Mesenchymal stem cell (in vitro differentiated cells and primary cell): Measurements from ENCODE around the gene NDST1.

Source experiments
- DNase-seq: peaks from one replicate; pipeline ENCODE4 v3.0.0-alpha.2; 2013
- H2AFZ ChIP-seq: one replicate; pipeline ENCODE4 v1.6.1; 2013; ENCODE audit warnings: low read depth, mild to moderate bottlenecking, control low read depth, inconsistent platforms, low read length, moderate library complexity
- H2AK5ac ChIP-seq: 2 replicates; pipeline ENCODE4 v1.6.1; 2013; ENCODE audit warnings: low read length, moderate library complexity, mild to moderate bottlenecking, inconsistent platforms; ENCODE audit not compliant: severe bottlenecking
- H2BK120ac ChIP-seq: one replicate; pipeline ENCODE4 v1.6.1; 2013; ENCODE audit warnings: low read depth, mild to moderate bottlenecking, inconsistent platforms, low read length, moderate library complexity
- H2BK12ac ChIP-seq, 2 experiments: one replicate each; pipeline ENCODE4 v1.6.1; 2013; ENCODE audit warnings: inconsistent platforms in 2 of 2, low read length in 2 of 2, mild to moderate bottlenecking in 2 of 2, moderate library complexity in 2 of 2, control low read depth in 1 of 2
- H2BK15ac ChIP-seq: one replicate; pipeline ENCODE4 v1.6.1; 2013; ENCODE audit warnings: mild to moderate bottlenecking, low read depth, inconsistent platforms; ENCODE audit not compliant: poor library complexity, severe bottlenecking
- H2BK5ac ChIP-seq: 2 replicates; pipeline ENCODE4 v1.6.1; 2013; ENCODE audit warnings: low read depth, mild to moderate bottlenecking, low read length, control low read depth, inconsistent platforms; ENCODE audit not compliant: poor library complexity, severe bottlenecking
- H3K14ac ChIP-seq, 2 experiments: one replicate each; pipeline ENCODE4 v1.6.1; 2013; ENCODE audit warnings: inconsistent platforms in 2 of 2, low read length in 2 of 2, control low read depth in 1 of 2, mild to moderate bottlenecking in 1 of 2, moderate library complexity in 1 of 2
- H3K18ac ChIP-seq, 2 experiments: one replicate each; pipeline ENCODE4 v1.6.1; 2013; ENCODE audit warnings: inconsistent platforms in 2 of 2, low read length in 2 of 2, control low read depth in 1 of 2, low read depth in 1 of 2, mild to moderate bottlenecking in 1 of 2
- H3K23ac ChIP-seq, 2 experiments: one replicate each; pipeline ENCODE4 v1.6.1; 2013; ENCODE audit warnings: inconsistent platforms in 2 of 2, low read length in 2 of 2, mild to moderate bottlenecking in 2 of 2, moderate library complexity in 2 of 2, control low read depth in 1 of 2
- H3K27ac ChIP-seq: 2 replicates; pipeline ENCODE4 v1.5.1; 2013; ENCODE audit warnings: mild to moderate bottlenecking, moderate library complexity, low read length, control low read depth, inconsistent platforms; ENCODE audit not compliant: poor library complexity, severe bottlenecking
- H3K27me3 ChIP-seq, 2 experiments: 2 replicates each; pipeline versions ENCODE4 v1.6.1 to v1.7.0; 2013; ENCODE audit warnings: low read length in 2 of 2, mild to moderate bottlenecking in 2 of 2, moderate library complexity in 2 of 2, control low read depth in 1 of 2, inconsistent platforms in 1 of 2; ENCODE audit not compliant: control insufficient read depth in 1 of 2, insufficient read depth in 1 of 2
- H3K36me3 ChIP-seq, 2 experiments: 2 replicates each; pipeline versions ENCODE4 v1.6.1 to v1.7.0; 2013; ENCODE audit warnings: low read length in 2 of 2, control low read depth in 1 of 2, inconsistent platforms in 1 of 2, low read depth in 1 of 2, mild to moderate bottlenecking in 1 of 2; ENCODE audit not compliant: insufficient read depth in 2 of 2, control insufficient read depth in 1 of 2
- H3K4ac ChIP-seq, 2 experiments: one replicate each; pipeline ENCODE4 v1.6.1; 2013; ENCODE audit warnings: inconsistent platforms in 2 of 2, low read length in 2 of 2, mild to moderate bottlenecking in 2 of 2, moderate library complexity in 2 of 2, control low read depth in 1 of 2, low read depth in 1 of 2
- H3K4me1 ChIP-seq: 2 replicates; pipeline ENCODE4 v1.6.1; 2013; ENCODE audit warnings: low read depth, low read length, control low read depth; ENCODE audit not compliant: control insufficient read depth, insufficient read depth
- H3K4me2 ChIP-seq: 2 replicates; pipeline ENCODE4 v1.6.1; 2013; ENCODE audit warnings: low read length, mild to moderate bottlenecking, inconsistent platforms; ENCODE audit not compliant: poor library complexity, severe bottlenecking
- H3K4me3 ChIP-seq, 2 experiments: 2 replicates each; pipeline versions ENCODE4 v1.5.1 to v1.7.0; 2013; ENCODE audit warnings: low read length in 2 of 2, mild to moderate bottlenecking in 2 of 2, control low read depth in 1 of 2, low read depth in 1 of 2; ENCODE audit not compliant: insufficient read depth in 1 of 2
- H3K79me1 ChIP-seq: replicated peaks from 2 replicates; pipeline ENCODE4 v1.6.1; 2013; ENCODE audit warnings: mild to moderate bottlenecking, control low read depth, low read length, inconsistent platforms; ENCODE audit not compliant: poor library complexity, severe bottlenecking
- H3K9ac ChIP-seq: 2 replicates; pipeline ENCODE4 v1.7.0; 2013; ENCODE audit warnings: mild to moderate bottlenecking, low read length, moderate library complexity
- H3K9me3 ChIP-seq: 2 replicates; pipeline ENCODE4 v1.7.0; 2013; ENCODE audit warnings: mild to moderate bottlenecking, low read length; ENCODE audit not compliant: control insufficient read depth
- H4K8ac ChIP-seq: one replicate; pipeline ENCODE4 v1.6.1; 2013; ENCODE audit warnings: inconsistent platforms, mild to moderate bottlenecking, low read length, moderate library complexity
- H4K91ac ChIP-seq: one replicate; pipeline ENCODE4 v1.6.1; 2013; ENCODE audit warnings: mild to moderate bottlenecking, low read length, inconsistent platforms
- WGBS: methylation state at CpG from one replicate; pipeline ENCODE4 v1.1.7; 2013; ENCODE audit warnings: mixed read lengths; 5-methylcytosine and 5-hydroxymethylcytosine counted together

NDST1 gene

DNA sequence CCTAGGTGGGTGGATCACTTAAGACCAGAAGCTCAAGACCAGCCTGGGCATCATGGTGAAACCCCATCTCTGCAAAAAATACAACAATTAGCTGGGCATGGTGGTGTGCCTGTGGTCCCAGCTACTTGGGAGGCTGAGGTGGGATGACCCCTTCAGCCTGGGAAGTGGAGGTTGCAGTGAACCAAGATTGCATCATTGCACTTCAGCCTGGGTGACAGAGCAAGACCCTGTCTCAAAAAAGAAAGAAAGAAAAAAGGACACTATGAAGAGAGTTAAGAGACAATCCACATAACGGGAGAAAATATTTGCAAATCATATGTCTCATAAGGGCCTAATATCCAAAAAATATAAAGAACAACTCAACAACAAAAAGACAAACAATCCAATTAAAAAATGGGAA, 57.9 kb downstream of the NDST1 start:
- Histone ChIP-seq H3K36me3 (no peaks in the 10 kb centered on the region), H3K23ac (no peak overlapping the region), H3K9ac (no peak overlapping the region), H2BK5ac (no peak overlapping the region), H3K27me3 (no peaks in the 10 kb centered on the region), H4K91ac (no peak overlapping the region), H2BK120ac (no peak overlapping the region), H3K4me3 (no peak overlapping the region), H2AFZ (no peak overlapping the region), H3K18ac (no peak overlapping the region), H3K9me3 (no peaks in the 10 kb centered on the region), H2BK12ac (no peak overlapping the region), H3K14ac (no peak overlapping the region), H3K27ac (no peak overlapping the region), H3K4me1 (peaks cover 2% of the 10 kb centered on the region), H2BK15ac (no peak overlapping the region), H2AK5ac (no peak overlapping the region), H4K8ac (no peak overlapping the region), H3K4ac (no peak overlapping the region), H3K4me2 (no peak overlapping the region), H3K79me1 (no peaks in the 10 kb centered on the region)
- DNase-seq, result no peak
- WGBS, result no CpG with 5 or more reads among the region's 1 CpG

DNA sequence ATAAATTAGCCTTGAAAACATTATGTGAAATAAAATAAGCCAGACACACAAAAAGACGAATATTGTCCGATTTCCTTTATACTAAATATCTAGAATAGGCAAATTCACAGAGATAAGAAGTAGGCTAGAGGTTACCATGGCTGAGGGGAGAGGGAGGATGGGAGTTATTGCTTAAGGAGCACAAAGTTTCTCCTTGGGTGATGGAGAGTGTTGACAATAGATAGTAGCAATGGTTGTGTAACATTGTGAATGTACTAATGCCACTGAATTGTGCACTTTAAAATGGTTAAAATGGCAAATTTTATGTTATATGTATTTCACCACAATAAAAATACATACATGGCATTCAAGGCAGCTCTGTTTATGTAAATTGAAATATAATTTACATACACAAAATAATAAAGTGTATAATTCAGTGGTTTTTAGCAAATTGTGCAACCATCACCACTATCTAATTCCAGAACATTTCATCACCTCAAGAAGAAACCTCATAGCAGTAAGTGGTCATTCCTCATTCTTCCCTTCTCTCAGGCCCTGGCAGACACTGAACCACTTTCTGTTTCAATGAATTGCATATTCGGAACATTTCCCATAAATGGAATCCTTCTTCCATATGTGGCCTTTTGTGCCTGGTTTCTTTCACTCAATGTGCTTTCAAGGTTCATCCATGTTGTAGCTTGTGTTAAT, 59.2 kb downstream of the NDST1 start:
- Histone ChIP-seq H3K4me3 (peak overlapping the region in 1 of 2 experiments; percentile 1), H2BK12ac (no peak overlapping the region), H2BK15ac (no peak overlapping the region), H4K8ac (no peak overlapping the region), H2BK5ac (no peak overlapping the region), H3K18ac (no peak overlapping the region), H3K4ac (no peak overlapping the region), H3K14ac (no peak overlapping the region), H3K23ac (no peak overlapping the region), H3K4me2 (no peak overlapping the region), H3K27ac (no peak overlapping the region), H3K9me3 (no peaks in the 10 kb centered on the region), H2AFZ (no peak overlapping the region), H3K79me1 (no peaks in the 10 kb centered on the region), H3K36me3 (no peaks in the 10 kb centered on the region), H3K9ac (peak overlapping the region; percentile 10), H2BK120ac (no peak overlapping the region), H3K27me3 (no peaks in the 10 kb centered on the region), H2AK5ac (no peak overlapping the region), H4K91ac (no peak overlapping the region), H3K4me1 (no peaks in the 10 kb centered on the region)
- DNase-seq, result peak; percentile 94
- WGBS, result 58% methylated on average over 1 of the region's 3 CpGs

DNA sequence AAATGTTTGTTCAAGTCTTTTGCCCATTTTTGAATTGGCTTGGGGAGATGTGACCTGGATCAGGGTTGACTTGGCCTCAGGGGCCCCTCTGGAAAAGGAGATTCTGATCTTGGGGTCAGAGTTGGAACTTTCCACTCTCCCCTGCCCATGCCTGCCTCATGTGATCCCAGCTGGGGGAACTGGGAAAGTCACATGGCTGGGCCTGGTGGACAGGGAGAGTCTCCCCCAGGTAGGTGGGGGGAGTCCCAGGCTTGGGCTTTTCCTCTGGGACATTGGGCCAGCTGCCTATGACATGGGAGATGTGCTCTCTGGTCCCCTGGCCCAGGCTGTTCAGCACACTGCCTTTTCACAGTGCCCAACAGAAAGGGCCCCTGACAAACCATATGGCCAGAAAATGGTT, 60.7 kb downstream of the NDST1 start:
- no peak overlapping the region for H4K91ac ChIP-seq
- H3K18ac ChIP-seq, result peak overlapping the region in 1 of 2 experiments; percentile 41
- H2BK5ac ChIP-seq, result no peak overlapping the region
- no peaks in the 10 kb centered on the region for H3K9me3 ChIP-seq
- peak overlapping the region; percentile 33 for H2BK15ac ChIP-seq
- no peaks in the 10 kb centered on the region for H3K4me1 ChIP-seq
- H3K23ac ChIP-seq, result no peak overlapping the region
- H3K9ac ChIP-seq, result no peak overlapping the region
- H2AK5ac ChIP-seq, result no peak overlapping the region
- H3K4ac ChIP-seq, result peak overlapping the region in 1 of 2 experiments; percentile 59
- no peak overlapping the region for H3K4me3 ChIP-seq
- H3K27ac ChIP-seq, result no peak overlapping the region
- no peak overlapping the region for H4K8ac ChIP-seq
- no peak overlapping the region for H2AFZ ChIP-seq
- no peaks in the 10 kb centered on the region for H3K79me1 ChIP-seq
- H3K36me3 ChIP-seq, result no peaks in the 10 kb centered on the region
- no peak overlapping the region for H3K4me2 ChIP-seq
- no peak overlapping the region for H2BK120ac ChIP-seq
- no peak for DNase-seq
- peak overlapping the region in 1 of 2 experiments; percentile 92 for H2BK12ac ChIP-seq
- H3K27me3 ChIP-seq, result no peaks in the 10 kb centered on the region
- H3K14ac ChIP-seq, result no peak overlapping the region

DNA sequence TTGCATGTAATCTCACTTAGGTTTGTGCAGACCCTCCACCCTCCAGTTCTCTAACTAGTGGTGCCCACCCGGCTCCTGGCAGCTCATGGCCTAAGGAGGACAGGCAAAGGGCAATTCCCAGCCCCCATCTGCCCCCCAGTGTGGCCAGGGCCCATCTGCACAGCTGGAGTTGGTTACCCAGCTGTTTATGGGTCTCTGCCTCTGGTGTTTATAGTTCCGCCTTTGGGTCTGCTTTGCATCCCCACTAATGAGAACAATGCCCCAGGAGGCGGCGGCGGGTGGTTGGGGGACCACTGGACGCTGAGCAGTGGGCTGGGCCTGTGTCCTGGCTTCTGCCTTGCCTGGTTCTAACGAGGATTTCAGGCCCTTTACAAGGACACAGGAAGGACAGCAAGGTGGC, 62.4 kb downstream of the NDST1 start:
- Histone ChIP-seq H3K27ac (no peak overlapping the region), H3K4me1 (no peaks in the 10 kb centered on the region), H3K18ac (no peak overlapping the region), H3K9ac (no peak overlapping the region), H3K79me1 (no peaks in the 10 kb centered on the region), H2BK120ac (no peak overlapping the region), H3K4ac (no peak overlapping the region), H2AFZ (no peak overlapping the region), H4K91ac (no peak overlapping the region), H3K36me3 (no peaks in the 10 kb centered on the region), H3K23ac (no peak overlapping the region), H2AK5ac (no peak overlapping the region), H3K27me3 (no peaks in the 10 kb centered on the region), H3K4me2 (no peak overlapping the region), H3K9me3 (no peaks in the 10 kb centered on the region), H4K8ac (peak overlapping the region; percentile 40), H3K14ac (no peak overlapping the region), H3K4me3 (no peak overlapping the region), H2BK15ac (no peak overlapping the region), H2BK5ac (no peak overlapping the region), H2BK12ac (peak overlapping the region; percentile 3 to 70)
- no peak for DNase-seq
- 82% methylated on average over 7 of the region's 7 CpGs for WGBS
